ENCODE results near the gene TNFRSF11A.

GRCh38 chr18:62413206-62413605, 88.1 kb downstream of the TNFRSF11A start:
- TF ChIP-seq CTCF (IDR thresholded peaks at IDR 0.05 in 4 of 5, conservative IDR thresholded peaks at IDR 0.05 in 1 of 5), result no peak
- no peak for TF ChIP-seq POLR2A (IDR thresholded peaks at IDR 0.05)

All from gastrocnemius medialis (tissue), 4 donors.